Kidney glomerular epithelial cell (primary cell): ENCODE data around the gene TMEM129.
A peak's percentile ranks its signal among the peaks of the same experiment; 100 is the strongest.
"Not testable (repeated sequence)": the region's sequence is repeated elsewhere in the genome, so short reads cannot be mapped to it uniquely, and the experiment has no call there.

Experiments
- DNase-seq: peaks from one replicate; lab custom pipeline; 2025; lab: John Stamatoyannopoulos, UW

The TMEM129 gene

GRCh38 chr4:1720163-1720983, 750 bp downstream of the TMEM129 start:
- no peak for DNase-seq

GRCh38 chr4:1718095-1718850, 2.9 kb downstream of the TMEM129 start:
- no peak for DNase-seq

GRCh38 chr4:1717129-1718094, 3.7 kb downstream of the TMEM129 start:
- no peak for DNase-seq

GRCh38 chr4:1716065-1716945, 4.8 kb downstream of the TMEM129 start:
- DNase-seq: no peak

GRCh38 chr4:1715002-1715758, 5.9 kb downstream of the TMEM129 start:
- DNase-seq: no peak

GRCh38 chr4:1714303-1715001, 6.7 kb downstream of the TMEM129 start:
- no peak for DNase-seq

- no peak for DNase-seq
Measured at GRCh38 chr4:1713003-1713851, 7.9 kb downstream of the TMEM129 start.

GRCh38 chr4:1712216-1713002, 8.7 kb downstream of the TMEM129 start, which contains the start of gene SLBP:
Gene SLBP, minus strand, starts transcription at chr4:1712319. Its CDS starts 131 bp downstream, at chr4:1712188.
- peak; percentile 95 for DNase-seq

- DNase-seq: no peak
Measured at GRCh38 chr4:1711571-1712215, 9.4 kb downstream of the TMEM129 start.

GRCh38 chr4:1711055-1711570, 10.0 kb downstream of the TMEM129 start:
- DNase-seq: no peak

- DNase-seq: no peak
Measured at GRCh38 chr4:1708581-1708980, 12.5 kb downstream of the TMEM129 start.

GRCh38 chr4:1706358-1706757, 14.8 kb downstream of the TMEM129 start:
- no peak for DNase-seq

GRCh38 chr4:1705732-1706131, 15.4 kb downstream of the TMEM129 start:
- no peak for DNase-seq

GRCh38 chr4:1703867-1704266, 17.3 kb downstream of the TMEM129 start:
- DNase-seq: no peak

GRCh38 chr4:1701671-1702070, 19.5 kb downstream of the TMEM129 start:
- DNase-seq: not testable (repeated sequence)

GRCh38 chr4:1695913-1696312, 25.2 kb downstream of the TMEM129 start:
- DNase-seq: no peak
